ENCODE data around the gene HDAC4.

The HDAC4 gene

DNA sequence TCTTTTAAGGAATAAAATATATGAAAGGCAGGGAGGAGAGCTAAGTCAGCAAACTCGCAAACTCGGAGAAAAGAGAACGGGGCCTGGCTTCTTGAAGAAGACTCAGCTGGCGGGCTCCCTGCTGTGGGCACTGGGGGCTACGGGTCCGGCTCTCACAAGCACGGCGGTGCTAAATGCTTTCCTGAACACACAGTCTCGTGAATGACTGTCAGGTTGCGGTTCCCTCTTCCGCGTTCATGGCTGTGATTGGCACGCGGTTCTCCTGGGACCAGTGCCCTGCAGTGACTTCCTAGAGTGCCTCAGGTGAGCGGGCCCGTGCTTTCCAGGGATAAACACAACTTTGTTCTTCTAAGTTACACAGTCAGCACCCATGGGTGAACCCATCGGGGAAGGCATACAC, 208.4 kb downstream of the HDAC4 start:
- no peak for DNase-seq (ENCODE audit: low spot score)
- TF ChIP-seq, protein P1, sequence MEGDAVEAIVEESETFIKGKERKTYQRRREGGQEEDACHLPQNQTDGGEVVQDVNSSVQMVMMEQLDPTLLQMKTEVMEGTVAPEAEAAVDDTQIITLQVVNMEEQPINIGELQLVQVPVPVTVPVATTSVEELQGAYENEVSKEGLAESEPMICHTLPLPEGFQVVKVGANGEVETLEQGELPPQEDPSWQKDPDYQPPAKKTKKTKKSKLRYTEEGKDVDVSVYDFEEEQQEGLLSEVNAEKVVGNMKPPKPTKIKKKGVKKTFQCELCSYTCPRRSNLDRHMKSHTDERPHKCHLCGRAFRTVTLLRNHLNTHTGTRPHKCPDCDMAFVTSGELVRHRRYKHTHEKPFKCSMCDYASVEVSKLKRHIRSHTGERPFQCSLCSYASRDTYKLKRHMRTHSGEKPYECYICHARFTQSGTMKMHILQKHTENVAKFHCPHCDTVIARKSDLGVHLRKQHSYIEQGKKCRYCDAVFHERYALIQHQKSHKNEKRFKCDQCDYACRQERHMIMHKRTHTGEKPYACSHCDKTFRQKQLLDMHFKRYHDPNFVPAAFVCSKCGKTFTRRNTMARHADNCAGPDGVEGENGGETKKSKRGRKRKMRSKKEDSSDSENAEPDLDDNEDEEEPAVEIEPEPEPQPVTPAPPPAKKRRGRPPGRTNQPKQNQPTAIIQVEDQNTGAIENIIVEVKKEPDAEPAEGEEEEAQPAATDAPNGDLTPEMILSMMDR (IDR thresholded peaks at IDR 0.05; ENCODE audit: borderline replicate concordance, control extremely low read depth, extremely low read depth, insufficient read depth, missing control alignments), result no peak
- in situ Hi-C loops (cut with MboI; ENCODE audit: low sequenced_read_pairs, unreplicated experiment), result no loop called here

DNA sequence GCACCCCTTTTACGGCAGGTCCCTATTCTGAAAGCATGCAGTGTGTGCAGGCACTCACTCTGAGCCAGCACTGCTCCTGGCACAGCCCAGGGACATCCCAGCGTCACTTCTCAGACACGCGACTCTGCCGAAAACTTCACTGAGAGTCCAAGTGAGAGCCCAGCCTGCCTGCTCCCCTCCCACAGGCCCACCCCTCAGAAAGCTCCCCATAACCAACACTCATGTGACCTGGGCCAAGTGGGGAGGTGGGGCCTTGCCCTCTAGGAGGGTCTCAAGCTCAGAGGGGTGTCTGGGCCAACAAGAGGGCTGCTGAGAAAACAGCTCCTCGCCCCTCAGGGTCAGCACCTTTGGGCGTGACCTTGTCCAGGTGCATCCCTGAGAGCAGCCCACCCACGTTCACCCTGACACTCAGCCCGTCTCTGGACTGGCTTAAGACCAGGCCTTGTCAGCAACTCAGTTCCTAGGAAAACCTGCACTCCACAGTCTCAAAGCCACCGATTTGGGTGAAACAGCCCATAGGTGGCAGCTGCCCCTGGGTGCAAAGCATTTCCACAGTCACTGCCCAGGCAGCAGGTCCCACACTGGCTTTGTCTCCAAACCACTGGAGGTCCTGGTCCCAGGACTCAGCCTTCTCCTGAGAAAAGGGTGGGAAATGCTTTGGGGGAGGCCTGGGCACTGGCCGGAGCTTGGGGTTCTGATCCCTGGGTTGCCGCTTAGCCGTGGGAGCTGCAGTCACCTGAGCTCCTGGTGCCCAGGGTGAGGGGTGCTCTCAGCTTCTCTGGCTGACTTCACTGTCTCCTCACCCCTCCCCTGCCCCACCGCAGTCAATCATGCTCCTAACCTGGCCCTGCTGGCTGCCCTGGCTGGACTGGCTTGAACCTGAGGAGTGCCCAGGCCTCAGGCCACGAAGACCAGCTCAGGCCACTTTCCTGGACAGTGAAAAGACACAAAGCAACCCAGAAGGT, 209.6 kb downstream of the HDAC4 start:
- DNase-seq (ENCODE audit: low spot score), result no peak
- in situ Hi-C loops (cut with MboI; ENCODE audit: low sequenced_read_pairs, unreplicated experiment), result no loop called here
- TF ChIP-seq, protein P1 (IDR thresholded peaks at IDR 0.05; ENCODE audit: borderline replicate concordance, control extremely low read depth, extremely low read depth, insufficient read depth, missing control alignments), result no peak

DNA sequence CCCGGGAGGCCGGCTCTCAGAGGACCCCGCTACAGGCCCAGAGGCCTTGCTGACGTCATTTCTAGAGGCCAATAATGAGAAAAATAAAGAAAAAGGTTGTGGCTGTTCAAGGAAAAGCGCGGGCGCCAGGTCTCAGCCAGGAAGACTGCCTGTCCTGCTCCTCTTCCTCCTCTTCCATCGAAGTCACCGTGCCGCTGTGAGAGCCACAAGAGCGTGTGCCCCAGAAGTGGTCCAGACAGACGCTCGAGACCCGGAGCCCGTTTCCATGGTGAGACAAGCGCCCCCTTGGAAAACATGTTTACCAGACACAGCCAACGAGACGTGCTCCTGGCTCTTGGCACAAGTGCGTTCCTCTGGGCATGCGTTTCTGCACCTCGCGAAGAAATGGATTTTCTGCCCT, 210.5 kb downstream of the HDAC4 start:
- no peak for DNase-seq (ENCODE audit: low spot score)
- in situ Hi-C loops (cut with MboI; ENCODE audit: low sequenced_read_pairs, unreplicated experiment), result no loop called here
- TF ChIP-seq, protein P1 (IDR thresholded peaks at IDR 0.05; ENCODE audit: borderline replicate concordance, control extremely low read depth, extremely low read depth, insufficient read depth, missing control alignments), result no peak

DNA sequence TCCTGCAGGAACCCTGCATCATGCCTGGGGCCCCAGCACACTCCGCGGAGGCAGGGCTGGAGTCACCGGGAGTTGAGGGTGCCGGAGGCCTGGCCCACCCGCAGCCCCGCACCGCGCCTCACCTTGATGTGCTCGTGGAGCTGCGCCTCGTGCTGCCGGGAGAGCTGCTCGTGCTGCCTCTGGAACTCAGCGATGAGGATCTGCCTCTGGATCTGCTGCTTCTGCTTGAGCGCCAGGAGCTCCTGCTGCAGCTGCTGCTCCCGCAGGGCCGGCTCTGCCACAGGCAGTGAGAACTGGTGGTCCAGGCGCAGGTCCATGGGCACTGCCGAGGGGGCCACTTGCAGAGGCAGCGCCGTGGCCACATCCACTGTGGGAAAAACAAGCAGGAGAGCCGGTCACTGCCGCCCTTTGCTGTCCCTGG, 211.1 kb downstream of the HDAC4 start:
- in situ Hi-C loops (cut with MboI; ENCODE audit: low sequenced_read_pairs, unreplicated experiment), result no loop called here
- no peak for DNase-seq (ENCODE audit: low spot score)
- TF ChIP-seq, protein P1 (IDR thresholded peaks at IDR 0.05; ENCODE audit: borderline replicate concordance, control extremely low read depth, extremely low read depth, insufficient read depth, missing control alignments), result no peak

DNA sequence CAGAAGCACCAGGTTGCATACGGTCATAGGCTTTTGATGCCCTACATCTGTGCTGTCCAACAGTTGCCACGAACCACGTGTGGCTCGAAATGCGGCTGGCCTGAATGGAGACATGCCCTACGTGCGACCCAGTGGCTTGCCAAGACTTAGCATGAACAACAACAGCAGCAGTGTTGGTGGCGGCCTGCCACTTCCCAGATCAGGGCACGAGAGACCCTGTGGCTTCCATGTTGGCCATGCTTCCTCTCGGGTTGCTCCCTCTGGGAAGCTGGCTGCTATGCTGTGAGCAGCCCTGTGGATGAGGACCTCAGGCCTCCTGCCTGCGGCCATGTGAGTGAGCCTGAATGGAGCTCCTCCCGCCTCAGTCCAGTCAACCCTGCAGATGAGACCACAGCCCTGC, 212.3 kb downstream of the HDAC4 start:
- in situ Hi-C loops (cut with MboI; ENCODE audit: low sequenced_read_pairs, unreplicated experiment), result no loop called here
- no peak for DNase-seq (ENCODE audit: low spot score)
- TF ChIP-seq, protein P1 (IDR thresholded peaks at IDR 0.05; ENCODE audit: borderline replicate concordance, control extremely low read depth, extremely low read depth, insufficient read depth, missing control alignments), result no peak

DNA sequence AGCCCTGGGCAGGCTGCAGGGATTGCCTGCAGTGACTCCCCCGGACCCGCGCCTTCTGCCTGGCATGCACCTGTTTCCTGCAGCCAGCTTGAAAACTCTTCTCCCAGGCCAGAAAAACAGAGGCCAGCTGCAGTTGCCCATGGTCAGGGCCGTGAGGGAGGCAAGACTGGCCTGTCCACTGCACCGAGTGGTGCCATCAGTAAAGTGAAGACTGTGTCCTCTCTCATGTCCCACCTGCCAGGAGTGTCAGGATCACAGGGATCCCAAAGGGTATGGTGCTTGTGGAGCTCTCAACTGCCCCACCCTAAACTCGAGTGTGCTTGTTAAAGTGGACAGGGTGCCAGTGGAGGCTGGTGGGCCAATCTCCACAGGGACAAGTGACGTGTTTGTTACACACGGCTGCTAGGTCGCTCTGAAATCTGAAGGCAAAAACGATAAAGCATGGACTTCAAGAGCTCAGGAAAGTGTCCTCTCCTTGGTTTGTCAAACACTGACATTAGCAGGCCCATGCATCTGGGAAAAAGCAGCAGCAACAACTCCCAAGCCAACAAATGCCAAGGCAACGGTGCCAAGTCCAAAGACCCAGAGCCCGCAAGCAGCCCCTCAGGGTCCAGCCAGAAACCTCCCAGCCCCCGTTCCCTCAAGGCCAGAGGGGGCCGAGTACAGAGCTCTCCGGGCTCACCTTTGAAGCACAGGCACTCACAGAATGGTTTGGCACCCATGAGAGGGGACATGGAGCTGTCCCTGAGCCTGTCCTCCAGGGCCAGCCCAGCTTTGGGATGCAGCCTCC, 213.2 kb downstream of the HDAC4 start:
- TF ChIP-seq, protein P1 (IDR thresholded peaks at IDR 0.05; ENCODE audit: borderline replicate concordance, control extremely low read depth, extremely low read depth, insufficient read depth, missing control alignments), result no peak
- in situ Hi-C loops (cut with MboI; ENCODE audit: low sequenced_read_pairs, unreplicated experiment), result no loop called here
- no peak for DNase-seq (ENCODE audit: low spot score)

Measured in GM13976 (cell line).